Vagina (tissue), 2 donors: Measurements from ENCODE around the gene IFT43.

ENCODE experiments used
- CTCF ChIP-seq, 3 experiments: fragments of 450-650 bp in 2 of 3; fragments of 200-600 bp in 1 of 3; sonication (generic) in 1 of 3; IDR thresholded peaks; one replicate each; pipeline ENCODE4 v1.5.1; 2017 to 2019; ENCODE audit warnings: antibody characterized with exemption in 3 of 3, mild to moderate bottlenecking in 2 of 3, moderate library complexity in 2 of 3
- POLR2A ChIP-seq, 2 donors: fragments of 450-650 bp; IDR thresholded peaks; one replicate each; pipeline ENCODE4 v1.6.1; 2017; ENCODE audit warnings: antibody characterized with exemption in 2 of 2, mild to moderate bottlenecking in 2 of 2, moderate library complexity in 2 of 2
- POLR2AphosphoS5 ChIP-seq, 2 donors: sonication (generic); formaldehyde crosslinking; IDR thresholded peaks; one replicate each; pipeline ENCODE4 v1.9.0; 2017; ENCODE audit warnings: antibody characterized with exemption in 2 of 2, mild to moderate bottlenecking in 2 of 2, low read depth in 1 of 2; ENCODE audit not compliant: insufficient read depth in 1 of 2

- TF ChIP-seq CTCF (IDR thresholded peaks at IDR 0.05) (no peak), POLR2A (IDR thresholded peaks at IDR 0.05) (no peak), POLR2AphosphoS5 (IDR thresholded peaks at IDR 0.05; ENCODE audit: insufficient read depth in 1 of 2, low read depth in 1 of 2) (no peak)
Observed at GRCh38 chr14:76063327-76063726, 77.8 kb downstream of the IFT43 start.
